ENCODE measurements around the gene RAD51B.

Gene RAD51B

DNA sequence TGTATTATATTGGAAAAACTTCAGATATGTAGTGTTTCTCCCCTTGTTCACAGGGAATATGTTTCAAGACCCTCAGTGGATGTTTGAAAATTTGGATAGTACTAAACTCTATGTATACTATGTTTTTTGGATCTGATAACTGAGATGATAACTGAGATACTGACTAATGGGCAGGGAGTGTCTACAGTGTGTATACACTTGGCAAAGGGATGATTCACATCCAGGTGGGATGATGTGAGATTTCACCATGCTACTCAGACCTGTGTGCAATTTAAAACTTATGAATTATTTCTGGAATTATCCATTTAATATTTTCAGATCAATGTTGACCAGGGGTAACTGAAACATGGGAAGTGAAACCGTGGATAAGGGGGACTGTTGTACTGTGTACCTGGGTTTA is 13.8 kb downstream of the RAD51B start:
- DNase-seq (ENCODE audit: low read depth in 2 of 2), result no peak
- no peak overlapping the region for H3K4me3 ChIP-seq (replicated peaks in 1 of 2; ENCODE audit: low read depth in 2 of 2, low read length in 2 of 2)
- TF ChIP-seq, protein P1, sequence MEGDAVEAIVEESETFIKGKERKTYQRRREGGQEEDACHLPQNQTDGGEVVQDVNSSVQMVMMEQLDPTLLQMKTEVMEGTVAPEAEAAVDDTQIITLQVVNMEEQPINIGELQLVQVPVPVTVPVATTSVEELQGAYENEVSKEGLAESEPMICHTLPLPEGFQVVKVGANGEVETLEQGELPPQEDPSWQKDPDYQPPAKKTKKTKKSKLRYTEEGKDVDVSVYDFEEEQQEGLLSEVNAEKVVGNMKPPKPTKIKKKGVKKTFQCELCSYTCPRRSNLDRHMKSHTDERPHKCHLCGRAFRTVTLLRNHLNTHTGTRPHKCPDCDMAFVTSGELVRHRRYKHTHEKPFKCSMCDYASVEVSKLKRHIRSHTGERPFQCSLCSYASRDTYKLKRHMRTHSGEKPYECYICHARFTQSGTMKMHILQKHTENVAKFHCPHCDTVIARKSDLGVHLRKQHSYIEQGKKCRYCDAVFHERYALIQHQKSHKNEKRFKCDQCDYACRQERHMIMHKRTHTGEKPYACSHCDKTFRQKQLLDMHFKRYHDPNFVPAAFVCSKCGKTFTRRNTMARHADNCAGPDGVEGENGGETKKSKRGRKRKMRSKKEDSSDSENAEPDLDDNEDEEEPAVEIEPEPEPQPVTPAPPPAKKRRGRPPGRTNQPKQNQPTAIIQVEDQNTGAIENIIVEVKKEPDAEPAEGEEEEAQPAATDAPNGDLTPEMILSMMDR (IDR thresholded peaks at IDR 0.05; ENCODE audit: low read depth, low read length), result no peak

- DNase-seq (ENCODE audit: low read depth in 2 of 2), result no peak
- TF ChIP-seq, protein P1 (IDR thresholded peaks at IDR 0.05; ENCODE audit: low read depth, low read length), result no peak
Measured at GRCh38 chr14:67835596-67835995, 16.0 kb downstream of the RAD51B start.

DNA sequence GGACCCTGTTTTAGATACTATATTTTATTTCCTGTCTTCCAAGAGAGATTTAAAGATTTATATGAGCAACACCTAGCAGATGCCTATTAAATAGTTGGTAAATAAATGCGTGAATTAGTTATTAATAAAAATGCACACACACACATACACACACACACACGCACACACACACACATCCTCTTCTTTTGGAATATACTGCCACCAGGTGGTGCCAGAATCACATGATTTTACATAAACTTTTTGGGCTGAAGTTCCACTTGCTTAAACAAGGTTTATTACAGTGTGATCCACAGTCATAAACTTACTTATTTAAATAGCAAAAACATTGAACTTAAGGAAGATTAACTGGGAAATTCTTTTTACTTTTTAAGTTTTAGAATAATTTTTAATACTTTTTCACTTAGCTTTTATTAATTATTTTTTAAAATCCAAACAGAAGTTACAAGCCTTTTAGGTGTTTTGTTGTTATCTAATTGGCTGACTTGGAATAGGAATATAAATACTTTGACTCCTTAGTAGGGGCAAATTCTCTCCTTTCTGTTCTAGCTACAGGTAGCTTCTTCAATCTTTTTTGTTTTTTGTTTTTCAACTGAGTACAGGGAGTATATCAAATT is 17.5 kb downstream of the RAD51B start:
- no peak overlapping the region for H3K4me3 ChIP-seq (replicated peaks in 1 of 2; ENCODE audit: low read depth in 2 of 2, low read length in 2 of 2)
- peak; percentile 90 to 92 for DNase-seq (ENCODE audit: low read depth in 2 of 2)
- TF ChIP-seq, protein P1 (IDR thresholded peaks at IDR 0.05; ENCODE audit: low read depth, low read length), result peak; percentile 48

More at GRCh38 chr14:67835596-67835995, 16.0 kb downstream of the RAD51B start:
- H3K4me3 ChIP-seq (replicated peaks in 1 of 2; ENCODE audit: low read depth in 2 of 2, low read length in 2 of 2), result no peak overlapping the region

DNA sequence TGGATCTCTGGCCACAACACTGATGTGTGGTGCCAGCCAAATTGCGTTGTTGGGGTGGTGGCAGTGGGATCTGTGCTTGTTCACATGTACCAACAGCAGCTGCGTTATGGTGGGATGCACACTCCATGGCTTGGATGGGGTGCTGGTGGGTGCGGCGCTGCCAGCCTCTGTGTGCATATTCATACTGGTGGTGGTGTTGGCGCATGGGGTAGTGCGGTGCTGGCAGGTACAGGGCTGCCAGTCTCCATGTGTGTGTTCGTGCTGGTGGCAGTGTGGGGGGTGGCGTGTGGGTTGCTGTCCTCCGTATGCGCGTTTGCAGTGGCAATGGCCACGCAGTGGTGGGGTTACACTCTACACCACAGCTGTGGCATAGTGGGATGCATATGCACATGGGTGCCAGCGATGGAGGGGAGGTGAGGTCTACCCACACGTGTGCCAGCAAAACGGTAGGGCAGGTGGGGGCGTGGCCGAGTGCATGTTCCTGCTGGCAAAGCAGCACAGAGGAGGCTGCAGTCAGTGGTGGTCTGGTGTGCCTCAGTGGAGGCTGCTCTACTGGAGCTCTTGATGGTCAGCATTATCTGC is 26.5 kb downstream of the RAD51B start:
- DNase-seq (ENCODE audit: low read depth in 2 of 2), result no peak
- TF ChIP-seq, protein P1 (IDR thresholded peaks at IDR 0.05; ENCODE audit: low read depth, low read length), result no peak
- H3K4me3 ChIP-seq (replicated peaks in 1 of 2; ENCODE audit: low read depth in 2 of 2, low read length in 2 of 2), result no peak overlapping the region

DNA sequence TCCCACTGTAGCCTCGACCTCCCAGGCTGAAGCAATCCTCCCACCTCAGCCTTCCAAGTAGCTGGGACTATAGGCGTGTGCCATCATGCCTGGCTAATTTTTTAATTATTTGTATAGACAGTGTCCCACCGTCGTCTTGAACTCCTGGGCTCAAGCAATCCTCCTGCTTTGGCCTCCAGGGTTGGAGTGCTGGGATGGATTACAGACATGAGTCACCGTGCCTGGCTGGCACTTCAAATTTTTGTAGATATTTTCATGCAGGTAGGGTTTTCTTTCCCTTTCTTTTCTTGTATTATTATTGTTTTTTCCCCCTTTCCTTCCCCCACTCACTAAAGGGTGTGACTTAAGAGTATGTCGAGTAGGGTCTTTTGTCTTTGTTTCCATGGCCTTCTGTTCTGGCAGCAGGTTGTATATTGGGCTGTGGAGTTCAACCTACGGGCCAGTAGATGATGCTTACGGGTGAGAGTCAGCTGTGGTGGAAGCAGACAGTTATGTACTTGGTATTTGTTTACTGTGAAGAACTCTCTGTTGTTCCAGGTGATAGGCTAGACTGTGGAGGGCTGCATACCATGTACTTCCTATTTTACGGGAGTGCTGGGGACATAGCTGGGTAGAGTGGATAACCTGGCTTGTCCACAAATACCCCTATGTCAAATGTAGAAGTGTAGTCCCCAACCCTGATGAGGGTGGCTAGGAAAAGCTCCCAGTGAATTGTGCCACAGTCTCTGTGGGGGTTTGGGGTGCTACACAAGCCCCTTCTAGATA is 30.7 kb downstream of the RAD51B start:
- DNase-seq (ENCODE audit: low read depth in 2 of 2), result no peak
- TF ChIP-seq, protein P1 (IDR thresholded peaks at IDR 0.05; ENCODE audit: low read depth, low read length), result no peak
- H3K4me3 ChIP-seq (replicated peaks in 1 of 2; ENCODE audit: low read depth in 2 of 2, low read length in 2 of 2), result no peak overlapping the region

DNA sequence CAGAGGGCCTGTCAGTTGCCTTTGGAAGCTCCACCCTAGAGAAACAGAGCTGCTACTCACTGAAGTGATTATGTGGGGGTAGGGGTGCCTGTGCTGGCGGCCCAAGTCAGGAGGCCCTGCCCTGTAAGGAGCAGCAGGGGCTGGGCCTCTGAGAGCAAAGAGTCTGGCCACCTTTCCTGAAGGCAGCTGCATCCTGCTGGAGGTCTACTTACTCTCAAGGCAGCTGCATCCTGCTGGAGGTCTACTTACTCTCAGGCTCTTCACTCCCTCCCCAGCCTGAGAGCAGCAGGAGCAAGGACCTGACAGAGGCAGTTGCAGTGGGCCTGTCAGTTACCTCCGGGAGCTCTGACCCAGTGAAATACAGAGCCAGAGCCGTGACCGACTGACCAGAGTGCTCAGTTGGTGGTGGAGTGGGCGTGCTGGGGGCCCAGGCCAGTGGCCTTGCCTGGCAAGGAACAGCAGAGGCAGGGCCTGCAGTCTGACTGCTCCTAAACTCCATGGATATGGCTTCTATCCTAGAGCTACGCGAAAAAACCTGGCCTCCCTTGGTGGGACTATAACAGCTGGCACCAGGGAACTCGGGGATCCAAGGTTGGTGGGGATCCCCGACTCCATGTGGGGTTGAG is 32.3 kb downstream of the RAD51B start:
- DNase-seq (ENCODE audit: low read depth in 2 of 2), result no peak
- TF ChIP-seq, protein P1 (IDR thresholded peaks at IDR 0.05; ENCODE audit: low read depth, low read length), result no peak
- no peak overlapping the region for H3K4me3 ChIP-seq (replicated peaks in 1 of 2; ENCODE audit: low read depth in 2 of 2, low read length in 2 of 2)

All from cardiac fibroblast (primary cell).